PC-3 (cell line): ENCODE data around the gene KRT6A.

Source experiments
- EZH2 ChIP-seq: fragments of 300-600 bp; sonication (generic); IDR thresholded peaks from one replicate; pipeline ENCODE4 v1.6.1; 2017; ENCODE audit warnings: antibody characterized with exemption, mild to moderate bottlenecking, low read length; ENCODE audit not compliant: unreplicated experiment
- TF ChIP-seq, protein P1 (sequence below): fragments of 300-600 bp; sonication (generic); conservative IDR thresholded peaks from 2 replicates; pipeline ENCODE4 v1.5.1; 2017; ENCODE audit warnings: antibody characterized with exemption, low read depth, mild to moderate bottlenecking, low read length

DNA sequence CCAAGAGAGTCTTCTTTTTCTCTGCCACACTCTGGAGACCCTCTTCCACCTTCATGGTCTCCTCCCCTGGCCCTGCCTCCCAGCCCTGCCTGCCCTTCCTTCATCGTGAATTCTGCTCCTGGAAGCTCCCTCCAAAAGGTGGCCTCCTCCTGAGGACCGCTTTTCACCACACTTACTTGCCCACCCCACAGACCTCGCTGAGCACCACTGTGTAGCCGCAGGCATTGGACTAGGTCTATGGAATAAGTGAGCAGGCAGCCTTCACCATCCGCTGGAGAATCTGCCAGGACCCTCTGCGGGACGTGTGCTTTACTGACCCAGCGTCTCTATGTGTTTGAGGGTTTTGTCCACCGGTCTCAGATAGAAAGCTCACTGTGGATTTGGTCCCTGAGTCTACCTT is 36.8 kb upstream of the KRT6A start:
- TF ChIP-seq, protein P1, sequence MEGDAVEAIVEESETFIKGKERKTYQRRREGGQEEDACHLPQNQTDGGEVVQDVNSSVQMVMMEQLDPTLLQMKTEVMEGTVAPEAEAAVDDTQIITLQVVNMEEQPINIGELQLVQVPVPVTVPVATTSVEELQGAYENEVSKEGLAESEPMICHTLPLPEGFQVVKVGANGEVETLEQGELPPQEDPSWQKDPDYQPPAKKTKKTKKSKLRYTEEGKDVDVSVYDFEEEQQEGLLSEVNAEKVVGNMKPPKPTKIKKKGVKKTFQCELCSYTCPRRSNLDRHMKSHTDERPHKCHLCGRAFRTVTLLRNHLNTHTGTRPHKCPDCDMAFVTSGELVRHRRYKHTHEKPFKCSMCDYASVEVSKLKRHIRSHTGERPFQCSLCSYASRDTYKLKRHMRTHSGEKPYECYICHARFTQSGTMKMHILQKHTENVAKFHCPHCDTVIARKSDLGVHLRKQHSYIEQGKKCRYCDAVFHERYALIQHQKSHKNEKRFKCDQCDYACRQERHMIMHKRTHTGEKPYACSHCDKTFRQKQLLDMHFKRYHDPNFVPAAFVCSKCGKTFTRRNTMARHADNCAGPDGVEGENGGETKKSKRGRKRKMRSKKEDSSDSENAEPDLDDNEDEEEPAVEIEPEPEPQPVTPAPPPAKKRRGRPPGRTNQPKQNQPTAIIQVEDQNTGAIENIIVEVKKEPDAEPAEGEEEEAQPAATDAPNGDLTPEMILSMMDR = no peak
- no peak for TF ChIP-seq EZH2
